ENCODE data around the gene CLBA1.

DNA sequence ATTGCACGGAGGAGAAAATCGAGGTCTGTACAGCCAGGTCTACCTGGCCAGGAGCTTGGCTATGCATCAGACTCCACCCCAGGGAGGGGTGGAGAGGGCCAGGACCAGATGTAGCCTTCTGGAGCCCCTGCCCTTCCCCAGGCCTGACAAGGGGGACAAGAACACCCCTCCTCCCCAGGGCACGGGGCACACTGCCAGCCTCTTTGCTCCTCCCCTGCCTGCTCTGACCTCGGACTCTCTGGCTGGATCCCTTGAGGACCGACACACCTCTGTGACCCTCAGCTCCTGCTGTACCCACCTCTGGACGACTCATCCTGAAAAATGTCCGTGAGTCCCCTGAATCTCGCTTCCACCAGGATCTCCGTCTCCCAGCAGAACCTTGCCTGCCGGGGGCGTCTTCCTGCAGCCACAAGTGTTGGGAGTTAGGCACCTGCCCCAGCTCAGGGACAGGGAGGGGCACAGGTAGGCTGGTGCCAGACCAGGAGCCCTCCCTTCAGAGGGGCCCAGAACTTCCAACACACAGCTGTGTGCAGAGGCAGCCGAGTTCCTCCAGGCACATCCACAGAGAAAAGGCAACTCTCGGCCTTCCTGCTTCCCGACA, 29.2 kb upstream of the CLBA1 start:
- no peak for TF ChIP-seq ZNF12 (CRISPR knock-in tag; IDR thresholded peaks at IDR 0.05)
- no peak for TF ChIP-seq POLR2AphosphoS5 (IDR thresholded peaks at IDR 0.05; ENCODE audit: control insufficient read depth, insufficient read depth, low read depth, low read length)
- TF ChIP-seq JUN (IDR thresholded peaks at IDR 0.05; ENCODE audit: borderline replicate concordance, low read depth, low read length), result no peak
- TF ChIP-seq JUN (CRISPR knock-in tag; IDR thresholded peaks at IDR 0.05; ENCODE audit: borderline replicate concordance), result no peak
- no peak for TF ChIP-seq PHB2 (IDR thresholded peaks at IDR 0.05; ENCODE audit: low read depth)
- TF ChIP-seq SMC3 (conservative IDR thresholded peaks at IDR 0.05; ENCODE audit: insufficient read depth, low read depth, low read length), result no peak
- TF ChIP-seq SIN3A (IDR thresholded peaks at IDR 0.05; ENCODE audit: borderline replicate concordance in 2 of 2, control insufficient read depth in 1 of 2, low read depth in 2 of 2, low read length in 2 of 2), result no peak
- TF ChIP-seq, protein P1, sequence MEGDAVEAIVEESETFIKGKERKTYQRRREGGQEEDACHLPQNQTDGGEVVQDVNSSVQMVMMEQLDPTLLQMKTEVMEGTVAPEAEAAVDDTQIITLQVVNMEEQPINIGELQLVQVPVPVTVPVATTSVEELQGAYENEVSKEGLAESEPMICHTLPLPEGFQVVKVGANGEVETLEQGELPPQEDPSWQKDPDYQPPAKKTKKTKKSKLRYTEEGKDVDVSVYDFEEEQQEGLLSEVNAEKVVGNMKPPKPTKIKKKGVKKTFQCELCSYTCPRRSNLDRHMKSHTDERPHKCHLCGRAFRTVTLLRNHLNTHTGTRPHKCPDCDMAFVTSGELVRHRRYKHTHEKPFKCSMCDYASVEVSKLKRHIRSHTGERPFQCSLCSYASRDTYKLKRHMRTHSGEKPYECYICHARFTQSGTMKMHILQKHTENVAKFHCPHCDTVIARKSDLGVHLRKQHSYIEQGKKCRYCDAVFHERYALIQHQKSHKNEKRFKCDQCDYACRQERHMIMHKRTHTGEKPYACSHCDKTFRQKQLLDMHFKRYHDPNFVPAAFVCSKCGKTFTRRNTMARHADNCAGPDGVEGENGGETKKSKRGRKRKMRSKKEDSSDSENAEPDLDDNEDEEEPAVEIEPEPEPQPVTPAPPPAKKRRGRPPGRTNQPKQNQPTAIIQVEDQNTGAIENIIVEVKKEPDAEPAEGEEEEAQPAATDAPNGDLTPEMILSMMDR (IDR thresholded peaks at IDR 0.05 in 2 of 3, conservative IDR thresholded peaks at IDR 0.05 in 1 of 3; ENCODE audit: insufficient read depth in 2 of 3, low read depth in 1 of 3, low read length in 3 of 3), result no peak
- TF ChIP-seq, protein P2, sequence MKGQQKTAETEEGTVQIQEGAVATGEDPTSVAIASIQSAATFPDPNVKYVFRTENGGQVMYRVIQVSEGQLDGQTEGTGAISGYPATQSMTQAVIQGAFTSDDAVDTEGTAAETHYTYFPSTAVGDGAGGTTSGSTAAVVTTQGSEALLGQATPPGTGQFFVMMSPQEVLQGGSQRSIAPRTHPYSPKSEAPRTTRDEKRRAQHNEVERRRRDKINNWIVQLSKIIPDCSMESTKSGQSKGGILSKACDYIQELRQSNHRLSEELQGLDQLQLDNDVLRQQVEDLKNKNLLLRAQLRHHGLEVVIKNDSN (CRISPR knock-in tag; IDR thresholded peaks at IDR 0.05), result no peak
- TF ChIP-seq TCF3 (CRISPR knock-in tag; IDR thresholded peaks at IDR 0.05), result no peak
- TF ChIP-seq SAFB2 (IDR thresholded peaks at IDR 0.05; ENCODE audit: borderline replicate concordance, low read depth, low read length, severe bottlenecking), result no peak
- no peak for TF ChIP-seq ELF4 (CRISPR knock-in tag; IDR thresholded peaks at IDR 0.05)

Data from K562 (cell line).